OCI-LY3 (cell line): ENCODE results near the gene GFPT1.

Experiments used
- H2AFZ ChIP-seq: fragments of 200-600, 300-600 bp; shearing (Covaris generic); 2 replicates; pipeline ENCODE4 v1.6.0; 2014; ENCODE audit warnings: antibody characterized with exemption, low read depth, low read length
- H3K27ac ChIP-seq: fragments of 200-600, 300-600 bp; sonication (generic); 2 replicates; pipeline ENCODE4 v1.5.1; 2014; ENCODE audit warnings: mild to moderate bottlenecking, low read length, moderate library complexity, mixed read lengths
- H3K27me3 ChIP-seq: fragments of 200-600, 300-600 bp; sonication (generic); 2 replicates; pipeline ENCODE4 v1.6.1; 2014; ENCODE audit warnings: low read depth, low read length, mixed read lengths
- H3K36me3 ChIP-seq: fragments of 200-600, 300-600 bp; sonication (generic); replicated peaks from 2 replicates; pipeline ENCODE3; 2014; ENCODE audit warnings: low read depth, low read length, mixed read lengths
- H3K4me1 ChIP-seq: fragments of 300-600, 200-600 bp; sonication (generic); 2 replicates; pipeline ENCODE4 v1.6.1; 2014; ENCODE audit warnings: low read length, mixed read lengths
- H3K4me2 ChIP-seq: fragments of 200-600, 300-600 bp; sonication (generic); 2 replicates; pipeline ENCODE4 v1.6.1; 2014; ENCODE audit warnings: low read length, mixed read lengths
- H3K4me3 ChIP-seq: fragments of 300-600, 200-600 bp; sonication (generic); 2 replicates; pipeline ENCODE4 v1.5.1; 2014; ENCODE audit warnings: antibody characterized with exemption, mild to moderate bottlenecking, low read length, moderate library complexity
- H3K79me2 ChIP-seq: fragments of 300-600, 200-600 bp; shearing (Covaris generic); 2 replicates; pipeline ENCODE4 v1.6.1; 2014; ENCODE audit warnings: mild to moderate bottlenecking, low read length, mixed read lengths
- H3K9ac ChIP-seq: fragments of 300-600, 200-600 bp; shearing (Covaris generic); 2 replicates; pipeline ENCODE4 v1.6.0; 2014; ENCODE audit warnings: mild to moderate bottlenecking, low read length, moderate library complexity
- H3K9me3 ChIP-seq: fragments of 200-600, 300-600 bp; shearing (Covaris generic); 2 replicates; pipeline ENCODE4 v1.6.1; 2014; ENCODE audit warnings: low read length, mixed read lengths; ENCODE audit not compliant: insufficient read depth
- H4K20me1 ChIP-seq: fragments of 200-600, 300-600 bp; sonication (generic); 2 replicates; pipeline ENCODE4 v1.6.1; 2016; ENCODE audit warnings: low read length, mixed read lengths; ENCODE audit not compliant: insufficient read depth
- EZH2phosphoT487 ChIP-seq: fragments of 200-600 bp; shearing (Covaris generic); IDR thresholded peaks from 2 replicates; pipeline ENCODE4 v1.6.1; 2018; ENCODE audit warnings: antibody characterized with exemption, mixed run types, low read depth
- TF ChIP-seq, protein P1 (sequence below): fragments of 200-600, 300-600 bp; sonication (generic); IDR thresholded peaks from 2 replicates; pipeline ENCODE4 v1.5.1; 2014; ENCODE audit warnings: antibody characterized with exemption, low read length, low read depth

GFPT1 gene

DNA sequence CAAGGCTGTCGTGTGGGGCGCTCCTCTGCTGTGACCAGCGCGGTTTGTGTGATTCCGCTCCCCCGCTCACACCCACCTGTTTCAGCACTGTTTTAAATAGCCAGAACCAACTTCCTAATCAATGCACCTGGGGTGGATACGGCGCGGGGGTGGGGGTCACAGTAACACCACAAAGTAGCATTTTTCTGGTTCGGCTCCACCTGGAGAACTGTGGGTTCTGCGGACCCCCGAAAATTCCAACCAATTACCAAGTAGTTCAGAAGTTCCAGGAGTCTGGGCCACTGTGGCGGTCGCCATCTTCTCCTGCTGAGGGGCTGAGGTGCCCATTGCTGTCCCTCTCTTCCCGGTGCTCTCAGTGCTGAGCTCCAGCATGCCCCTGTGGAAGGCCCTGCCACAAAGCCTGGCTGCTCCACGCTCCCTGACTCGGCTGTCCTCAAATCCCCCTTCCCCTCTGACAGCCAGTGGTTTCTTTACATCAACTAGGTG is 79.4 kb downstream of the GFPT1 start:
- H3K4me3 ChIP-seq: peak overlapping the region; percentile 83
- peaks cover 10% of the 10 kb centered on the region for H3K4me1 ChIP-seq
- TF ChIP-seq, protein P1, sequence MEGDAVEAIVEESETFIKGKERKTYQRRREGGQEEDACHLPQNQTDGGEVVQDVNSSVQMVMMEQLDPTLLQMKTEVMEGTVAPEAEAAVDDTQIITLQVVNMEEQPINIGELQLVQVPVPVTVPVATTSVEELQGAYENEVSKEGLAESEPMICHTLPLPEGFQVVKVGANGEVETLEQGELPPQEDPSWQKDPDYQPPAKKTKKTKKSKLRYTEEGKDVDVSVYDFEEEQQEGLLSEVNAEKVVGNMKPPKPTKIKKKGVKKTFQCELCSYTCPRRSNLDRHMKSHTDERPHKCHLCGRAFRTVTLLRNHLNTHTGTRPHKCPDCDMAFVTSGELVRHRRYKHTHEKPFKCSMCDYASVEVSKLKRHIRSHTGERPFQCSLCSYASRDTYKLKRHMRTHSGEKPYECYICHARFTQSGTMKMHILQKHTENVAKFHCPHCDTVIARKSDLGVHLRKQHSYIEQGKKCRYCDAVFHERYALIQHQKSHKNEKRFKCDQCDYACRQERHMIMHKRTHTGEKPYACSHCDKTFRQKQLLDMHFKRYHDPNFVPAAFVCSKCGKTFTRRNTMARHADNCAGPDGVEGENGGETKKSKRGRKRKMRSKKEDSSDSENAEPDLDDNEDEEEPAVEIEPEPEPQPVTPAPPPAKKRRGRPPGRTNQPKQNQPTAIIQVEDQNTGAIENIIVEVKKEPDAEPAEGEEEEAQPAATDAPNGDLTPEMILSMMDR: no peak
- TF ChIP-seq EZH2phosphoT487: no peak
- H2AFZ ChIP-seq: peak overlapping the region; percentile 60
- H3K9me3 ChIP-seq: no peaks in the 10 kb centered on the region
- no peak overlapping the region for H3K27ac ChIP-seq
- H3K9ac ChIP-seq: no peak overlapping the region
- H4K20me1 ChIP-seq: no peaks in the 10 kb centered on the region
- H3K4me2 ChIP-seq: peak overlapping the region; percentile 92
- no peaks in the 10 kb centered on the region for H3K79me2 ChIP-seq
- H3K27me3 ChIP-seq: peaks cover 16% of the 10 kb centered on the region
- H3K36me3 ChIP-seq: no peaks in the 10 kb centered on the region

DNA sequence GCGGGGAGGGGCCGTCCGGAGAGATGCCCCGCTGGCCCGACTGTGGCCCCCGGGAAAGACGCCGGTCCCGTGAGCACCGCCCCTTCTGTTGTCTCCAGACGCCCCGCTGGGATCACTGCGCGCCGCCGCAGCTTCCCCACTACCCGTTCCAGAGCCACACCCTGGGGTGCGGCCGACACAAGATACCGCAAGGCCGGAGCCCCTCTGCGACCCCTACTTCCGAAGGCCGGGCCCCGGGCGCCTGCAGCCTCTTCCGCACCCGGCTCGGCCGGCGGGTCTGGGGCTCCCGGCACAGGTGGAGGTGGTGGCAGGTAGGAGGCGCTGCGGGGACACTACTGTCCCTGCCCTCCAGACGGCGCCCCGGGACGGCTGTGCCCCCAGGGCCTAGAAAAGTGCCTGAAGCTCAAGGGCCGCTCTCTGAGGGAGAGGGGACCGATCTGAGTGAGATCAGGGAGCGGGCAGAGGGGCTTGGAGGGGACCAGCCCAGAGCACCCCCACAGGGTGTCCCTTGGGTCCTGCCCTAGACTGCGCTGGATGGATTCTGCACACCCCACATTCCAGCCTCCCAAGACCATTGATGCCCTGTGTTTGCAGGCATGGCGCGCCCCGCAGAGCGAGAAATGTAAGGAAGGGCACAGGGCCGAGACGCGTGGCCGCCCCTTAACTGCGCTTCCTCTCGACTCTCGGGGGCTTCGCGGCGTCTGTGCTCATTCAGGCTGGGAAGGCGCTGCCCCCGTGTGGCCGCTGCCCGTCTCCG is 80.0 kb downstream of the GFPT1 start:
- Histone ChIP-seq H3K9me3 (no peaks in the 10 kb centered on the region), H3K4me3 (peak overlapping the region; percentile 83), H3K27ac (no peak overlapping the region), H2AFZ (peak overlapping the region; percentile 72), H3K36me3 (no peaks in the 10 kb centered on the region), H3K4me2 (peak overlapping the region; percentile 92), H3K27me3 (peaks cover 16% of the 10 kb centered on the region), H3K79me2 (no peaks in the 10 kb centered on the region), H3K9ac (peak overlapping the region; percentile 51; the same call in 1 of the 2 replicates), H4K20me1 (no peaks in the 10 kb centered on the region), H3K4me1 (peaks cover 10% of the 10 kb centered on the region)
- no peak for TF ChIP-seq EZH2phosphoT487
- TF ChIP-seq, protein P1: peak; percentile 59

DNA sequence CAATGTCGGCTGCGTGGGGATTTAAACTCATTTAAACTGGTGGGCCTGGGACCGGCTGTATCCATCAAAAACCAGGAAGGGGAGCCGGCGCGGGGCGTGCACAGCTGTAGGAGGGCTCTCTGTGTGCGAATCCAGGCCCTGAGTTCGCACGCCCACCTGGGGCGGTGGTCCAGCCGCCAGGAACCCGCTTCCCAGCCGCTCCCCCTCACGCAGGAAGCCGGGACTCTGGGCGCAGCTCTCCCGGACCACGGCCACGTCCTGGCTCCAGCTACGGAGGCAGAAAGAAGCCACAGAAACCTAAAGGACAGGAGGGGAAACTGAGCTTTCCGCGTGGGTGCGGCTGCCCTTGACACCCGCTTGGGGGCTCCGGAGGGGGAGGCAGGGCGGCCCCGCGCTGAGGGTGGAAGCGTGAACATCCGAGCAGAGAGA is 80.6 kb downstream of the GFPT1 start:
- Histone ChIP-seq H3K36me3 (no peaks in the 10 kb centered on the region), H3K27me3 (peaks cover 16% of the 10 kb centered on the region), H3K4me2 (peak overlapping the region; percentile 92), H3K27ac (no peak overlapping the region), H2AFZ (peak overlapping the region; percentile 72), H3K9ac (peak overlapping the region; percentile 51; the same call in 1 of the 2 replicates), H3K4me3 (peak overlapping the region; percentile 83), H3K79me2 (no peaks in the 10 kb centered on the region), H3K9me3 (no peaks in the 10 kb centered on the region), H4K20me1 (no peaks in the 10 kb centered on the region), H3K4me1 (peaks cover 10% of the 10 kb centered on the region)
- no peak for TF ChIP-seq EZH2phosphoT487
- TF ChIP-seq, protein P1: no peak

DNA sequence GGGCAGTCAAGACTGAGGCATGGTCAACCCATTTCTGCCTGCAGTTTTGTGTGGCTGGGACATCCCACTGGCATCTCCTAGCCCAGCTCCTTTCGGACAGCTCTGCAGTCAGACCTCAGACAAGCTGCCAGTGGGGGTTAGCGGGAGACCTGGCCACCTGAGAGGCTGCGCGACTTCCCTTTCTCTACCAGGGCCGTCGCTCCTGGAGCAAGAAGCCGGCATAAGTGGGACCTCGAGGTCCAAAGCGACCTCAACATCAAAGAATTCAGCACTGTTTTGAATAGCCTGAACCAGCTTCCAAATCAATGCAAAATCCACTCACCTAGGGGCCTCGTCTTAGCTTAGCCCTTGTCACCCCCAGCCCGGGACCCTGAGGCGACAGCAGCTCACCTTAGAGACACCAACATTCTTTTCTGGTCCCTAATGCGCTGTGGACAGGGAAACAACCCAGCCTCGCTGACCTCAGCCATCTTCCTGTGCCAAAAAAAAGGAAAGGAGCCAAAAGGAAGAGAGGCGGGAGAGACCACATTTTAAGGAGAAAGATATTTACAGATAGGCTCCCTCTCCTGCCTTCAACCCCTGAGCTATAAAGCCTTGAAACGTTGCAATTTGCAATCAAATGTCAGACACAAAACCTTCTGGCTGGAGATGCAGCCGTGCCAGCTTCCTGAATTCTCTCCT is 81.2 kb downstream of the GFPT1 start:
- Histone ChIP-seq H3K9ac (no peak overlapping the region), H2AFZ (0 out of 2 replicates have a peak overlapping the region, but pooled peaks have one; percentile 72), H3K9me3 (no peaks in the 10 kb centered on the region), H3K27ac (no peak overlapping the region), H3K79me2 (no peaks in the 10 kb centered on the region), H3K36me3 (no peaks in the 10 kb centered on the region), H3K27me3 (peaks cover 16% of the 10 kb centered on the region), H3K4me2 (peak overlapping the region; percentile 92; the same call in 1 of the 2 replicates), H3K4me3 (no peak overlapping the region), H4K20me1 (no peaks in the 10 kb centered on the region), H3K4me1 (peaks cover 10% of the 10 kb centered on the region)
- TF ChIP-seq EZH2phosphoT487: no peak
- TF ChIP-seq, protein P1: no peak
